Lower leg skin (tissue), 4 donors: ENCODE results near the gene HLA-DOA. TPM values are rescaled to one million over a fixed set of nuclear protein-coding genes. Genes with fewer than 3 reads are reported as not detected.

Source experiments
- DNase-seq, 2 donors: peaks; one replicate each; pipeline ENCODE4 v3.0.0-alpha.2; 2019; ENCODE audit warnings: low spot score in 2 of 2
- H3K4me3 ChIP-seq: fragments of 200-600 bp; sonication (generic); 2 replicates; pipeline ENCODE4 v1.5.1; 2017; ENCODE audit warnings: mild to moderate bottlenecking, low read depth; ENCODE audit not compliant: poor library complexity, severe bottlenecking
- POLR2A ChIP-seq, 2 donors: fragments of 450-650 bp; IDR thresholded peaks; one replicate each; pipeline ENCODE4 v1.6.1; 2016 to 2017; ENCODE audit warnings: antibody characterized with exemption in 2 of 2, mild to moderate bottlenecking in 1 of 2, moderate library complexity in 1 of 2
- WGBS, 2 donors: methylation state at CpG; one replicate each; pipeline ENCODE4 v1.1.5; 2018; 5-methylcytosine and 5-hydroxymethylcytosine counted together
- intact Hi-C: fragments of 100-400 bp; cut with DNase I; formaldehyde crosslinking; loops from one replicate; pipeline ENCODE4 v1.15.0; 2023; ENCODE audit warnings: low total_unique reads
- total RNA-seq, 4 donors: library from RNA; depleted of rRNA; stranded (reverse); fragments of >200 nt; gene quantifications; one replicate each; pipeline ENCODE4 v1.1.0, GENCODE V29; 2016
- TF ChIP-seq, protein P1 (sequence below), 3 donors: fragments of 450-650 bp; IDR thresholded peaks; one replicate each; pipeline ENCODE4 v1.5.1; 2016; ENCODE audit warnings: antibody characterized with exemption in 3 of 3, mild to moderate bottlenecking in 3 of 3, moderate library complexity in 2 of 3

Gene HLA-DOA
- total RNA-seq, 4 donors from 2014 or later, result 4.3 to 47.9 (median 13.4) TPM

DNA sequence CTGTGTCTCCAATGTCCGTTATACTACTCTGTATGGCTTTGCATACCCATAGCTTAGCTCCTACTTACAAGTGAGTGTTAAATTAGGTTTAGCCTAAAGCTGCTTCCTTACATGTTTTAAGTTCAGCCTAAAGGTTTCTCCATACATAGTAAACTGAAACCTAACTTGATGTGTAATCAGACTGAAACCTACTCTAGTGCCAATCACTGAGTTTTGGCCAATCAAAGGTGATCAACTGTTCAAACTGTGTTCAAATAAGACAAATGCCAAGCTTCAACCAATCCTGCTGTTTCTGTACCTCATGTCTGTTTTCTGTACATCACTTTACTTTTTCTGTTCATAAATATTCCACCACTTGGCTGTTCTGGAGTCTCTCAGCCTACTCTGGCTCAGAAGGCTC, 20.0 kb downstream of the HLA-DOA start:
- 90% methylated on average over 1 of the region's 1 CpG for WGBS, 2 donors
- no peak for DNase-seq
- H3K4me3 ChIP-seq, result no peak overlapping the region
- intact Hi-C loops, result loop anchor here (10.0 kb wide), 1 partner anchor 105 kb away; no protein-coding TSS in a partner anchor
- TF ChIP-seq, protein P1, sequence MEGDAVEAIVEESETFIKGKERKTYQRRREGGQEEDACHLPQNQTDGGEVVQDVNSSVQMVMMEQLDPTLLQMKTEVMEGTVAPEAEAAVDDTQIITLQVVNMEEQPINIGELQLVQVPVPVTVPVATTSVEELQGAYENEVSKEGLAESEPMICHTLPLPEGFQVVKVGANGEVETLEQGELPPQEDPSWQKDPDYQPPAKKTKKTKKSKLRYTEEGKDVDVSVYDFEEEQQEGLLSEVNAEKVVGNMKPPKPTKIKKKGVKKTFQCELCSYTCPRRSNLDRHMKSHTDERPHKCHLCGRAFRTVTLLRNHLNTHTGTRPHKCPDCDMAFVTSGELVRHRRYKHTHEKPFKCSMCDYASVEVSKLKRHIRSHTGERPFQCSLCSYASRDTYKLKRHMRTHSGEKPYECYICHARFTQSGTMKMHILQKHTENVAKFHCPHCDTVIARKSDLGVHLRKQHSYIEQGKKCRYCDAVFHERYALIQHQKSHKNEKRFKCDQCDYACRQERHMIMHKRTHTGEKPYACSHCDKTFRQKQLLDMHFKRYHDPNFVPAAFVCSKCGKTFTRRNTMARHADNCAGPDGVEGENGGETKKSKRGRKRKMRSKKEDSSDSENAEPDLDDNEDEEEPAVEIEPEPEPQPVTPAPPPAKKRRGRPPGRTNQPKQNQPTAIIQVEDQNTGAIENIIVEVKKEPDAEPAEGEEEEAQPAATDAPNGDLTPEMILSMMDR (IDR thresholded peaks at IDR 0.05), result no peak
- TF ChIP-seq POLR2A (IDR thresholded peaks at IDR 0.05), result no peak

DNA sequence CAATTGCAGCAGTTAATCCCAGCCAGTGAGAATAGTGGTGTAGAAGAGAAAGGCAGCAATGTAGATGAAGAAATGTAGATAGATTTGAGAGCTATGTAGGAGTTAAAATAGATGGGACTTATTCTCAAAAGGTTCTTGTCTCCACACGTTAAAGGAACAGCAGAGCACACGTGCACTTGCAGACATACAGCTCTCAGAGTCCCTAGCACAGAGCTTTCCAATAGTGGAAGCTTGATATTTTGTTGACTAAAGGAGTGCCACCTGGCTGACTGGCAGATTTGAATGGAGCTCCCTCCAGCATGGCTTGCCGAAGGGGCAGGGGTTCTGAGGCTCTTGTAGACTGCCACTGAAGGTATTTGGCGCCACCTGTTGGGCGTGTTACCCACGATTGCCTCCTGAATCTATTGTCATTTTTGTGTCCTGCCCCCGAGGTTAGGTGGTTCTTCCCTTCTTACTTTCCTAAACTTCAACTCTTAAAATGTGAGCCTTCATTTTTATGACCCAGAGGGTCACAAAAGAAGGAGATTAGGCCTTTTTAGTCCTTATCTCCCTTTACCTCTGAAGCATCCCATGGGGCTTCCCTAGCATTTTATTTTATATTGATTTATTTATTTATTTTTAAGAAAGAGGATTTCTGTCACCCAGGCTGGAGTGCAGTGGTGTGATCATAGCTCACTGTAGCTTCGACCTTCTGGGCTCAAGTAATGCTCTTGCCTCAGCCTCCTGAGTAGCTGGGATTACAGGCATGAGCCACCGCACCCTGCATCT, 24.6 kb downstream of the HLA-DOA start:
- 11 to 15% methylated on average over 9 of the region's 9 CpGs for WGBS, 2 donors
- intact Hi-C loops, result loop anchor here (10.0 kb wide), 1 partner anchor 100 kb away; no protein-coding TSS in a partner anchor
- no peak overlapping the region for H3K4me3 ChIP-seq
- TF ChIP-seq, protein P1 (IDR thresholded peaks at IDR 0.05), result peak in 1 of 3 donors; percentile 79
- TF ChIP-seq POLR2A (IDR thresholded peaks at IDR 0.05), result no peak
- DNase-seq, result peak; percentile 88 to 98

DNA sequence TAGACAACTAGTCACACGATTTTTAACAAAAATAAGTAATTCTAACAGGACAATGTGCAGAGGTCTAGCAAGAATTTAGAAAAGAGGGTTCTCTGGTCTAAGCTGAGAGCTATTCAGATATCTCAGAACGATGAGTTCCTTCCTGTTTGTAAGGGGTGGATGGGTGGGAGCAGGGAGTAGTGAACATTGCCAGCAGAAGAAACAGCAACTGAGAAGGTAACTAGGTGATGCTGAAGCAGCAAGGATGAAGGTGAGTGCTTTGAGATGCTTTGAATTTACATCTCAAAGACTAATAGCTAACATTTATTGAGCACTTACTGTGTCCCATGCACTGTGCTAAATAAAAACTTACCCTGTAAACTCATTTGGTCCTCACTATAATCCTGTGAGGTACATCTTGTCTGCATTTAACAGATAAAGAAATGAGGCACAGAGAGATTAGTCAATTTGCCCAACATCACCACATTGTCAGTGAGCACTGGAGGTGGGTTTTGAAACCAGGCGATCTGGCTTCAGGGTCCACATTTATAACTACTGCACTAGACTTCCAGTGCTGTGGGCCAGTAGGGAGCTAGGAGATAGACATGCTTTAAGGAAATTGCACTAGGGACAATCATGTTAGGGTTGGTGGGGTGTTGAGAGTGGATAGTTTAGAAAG, 25.3 kb downstream of the HLA-DOA start:
- H3K4me3 ChIP-seq, result no peak overlapping the region
- no peak for DNase-seq
- intact Hi-C loops, result loop anchor here (10.0 kb wide), 1 partner anchor 99 kb away; no protein-coding TSS in a partner anchor
- no peak for TF ChIP-seq POLR2A (IDR thresholded peaks at IDR 0.05)
- TF ChIP-seq, protein P1 (IDR thresholded peaks at IDR 0.05), result no peak
- 33 to 37% methylated on average over 3 of the region's 3 CpGs for WGBS, 2 donors

DNA sequence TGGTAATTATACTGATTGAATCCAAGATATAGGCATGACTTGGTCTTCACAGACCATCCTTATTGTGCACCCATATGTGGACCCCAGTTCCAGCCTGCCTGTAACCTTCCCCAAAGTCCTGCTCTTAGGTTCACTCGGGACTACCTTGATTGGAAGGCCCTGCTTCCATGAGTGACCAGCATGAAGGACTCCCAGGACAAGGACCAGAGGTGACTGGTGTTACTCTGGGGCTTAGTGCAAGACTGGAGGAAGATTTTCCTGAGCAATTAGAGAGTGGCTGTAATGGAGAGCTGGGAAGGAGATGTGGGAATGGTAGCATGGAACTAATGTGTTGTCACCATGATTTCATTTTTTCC, 25.9 kb downstream of the HLA-DOA start:
- TF ChIP-seq, protein P1 (IDR thresholded peaks at IDR 0.05), result no peak
- no peak for TF ChIP-seq POLR2A (IDR thresholded peaks at IDR 0.05)
- 81 to 86% methylated on average over 1 of the region's 1 CpG for WGBS, 2 donors
- DNase-seq, result no peak
- H3K4me3 ChIP-seq, result no peak overlapping the region
- intact Hi-C loops, result loop anchor here (10.0 kb wide), 1 partner anchor 99 kb away; no protein-coding TSS in a partner anchor

DNA sequence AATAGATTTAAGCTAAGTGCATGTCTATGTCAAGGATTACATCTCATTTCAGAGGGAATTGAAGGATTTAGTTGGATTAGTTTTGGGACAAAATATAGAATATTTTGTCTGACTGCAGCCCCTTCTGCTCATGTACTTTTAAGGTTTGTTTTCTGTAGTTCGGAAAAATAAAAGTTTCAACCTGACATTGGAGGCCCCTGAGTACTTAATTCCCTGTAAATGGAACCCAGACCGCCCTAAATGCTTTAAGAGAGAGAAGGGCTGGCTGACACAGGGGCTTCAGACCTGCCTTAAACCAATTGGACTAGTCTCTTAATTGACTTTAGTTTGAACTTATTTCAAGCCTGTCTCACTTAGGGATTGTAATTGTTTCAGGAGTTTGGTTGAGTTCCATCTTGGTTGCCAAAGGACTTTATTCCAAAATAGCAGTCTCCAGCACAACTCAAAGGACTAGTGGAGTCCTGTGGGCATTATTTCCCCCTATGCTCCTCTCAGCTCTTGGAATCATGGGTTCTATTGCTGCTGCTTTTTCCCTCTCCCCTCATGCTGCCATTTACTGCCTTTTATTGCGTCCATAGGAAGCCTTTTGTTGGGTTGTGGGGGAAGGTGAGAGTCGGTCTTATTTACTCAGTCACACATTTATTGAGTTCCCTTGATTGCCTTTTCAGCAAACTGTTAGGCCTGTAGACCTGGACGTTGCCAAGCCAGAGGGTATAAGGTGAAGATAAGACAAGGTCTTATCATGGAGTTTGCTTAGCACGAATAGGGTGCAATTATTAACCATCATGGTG, 26.5 kb downstream of the HLA-DOA start:
- TF ChIP-seq, protein P1 (IDR thresholded peaks at IDR 0.05), result no peak
- no peak for TF ChIP-seq POLR2A (IDR thresholded peaks at IDR 0.05)
- 55 to 64% methylated on average over 6 of the region's 6 CpGs for WGBS, 2 donors
- no peak for DNase-seq
- H3K4me3 ChIP-seq, result no peak overlapping the region
- intact Hi-C loops, result loop anchor here (10.0 kb wide), 1 partner anchor 98 kb away; no protein-coding TSS in a partner anchor
